HL-60 (cell line): ENCODE data around the gene HEATR1.

Experiments used
- DNase-seq, 2 experiments: peaks; one replicate each; pipeline ENCODE4 v3.0.0-alpha.2; 2010 to 2020; ENCODE audit warnings: low read depth in 1 of 2, low spot score in 1 of 2
- H3K27ac ChIP-seq: fragments of 250-450 bp; sonication (Bioruptor Pico); replicated peaks from 2 replicates; pipeline ENCODE4 v1.5.1; 2020; ENCODE audit warnings: mild to moderate bottlenecking, moderate library complexity
- H3K27me3 ChIP-seq: fragments of 250-450 bp; sonication (Bioruptor Pico); 2 replicates; pipeline ENCODE4 v1.5.1; 2021; ENCODE audit warnings: mild to moderate bottlenecking, moderate library complexity; ENCODE audit not compliant: insufficient read depth, poor library complexity, severe bottlenecking
- H3K4me3 ChIP-seq: replicated peaks from 2 replicates; pipeline ENCODE4 v1.5.1; 2011; ENCODE audit warnings: mild to moderate bottlenecking, control low read depth, low read length; ENCODE audit not compliant: insufficient read depth
- GABPA ChIP-seq: IDR thresholded peaks from 2 replicates; pipeline ENCODE4 v1.6.1; 2012; ENCODE audit warnings: low read depth
- POLR2AphosphoS5 ChIP-seq: IDR thresholded peaks from 2 replicates; pipeline ENCODE4 v1.6.1; 2012; ENCODE audit warnings: low read depth
- SPI1 ChIP-seq: IDR thresholded peaks from 2 replicates; pipeline ENCODE4 v1.6.1; 2012; ENCODE audit warnings: low read depth, mild to moderate bottlenecking, borderline replicate concordance
- TF ChIP-seq, protein P1 (sequence below): IDR thresholded peaks from one replicate; pipeline ENCODE4 v1.5.1; 2011; ENCODE audit warnings: low read length, control low read depth, inconsistent platforms; ENCODE audit not compliant: insufficient read depth
- TF ChIP-seq, protein P2 (sequence below): IDR thresholded peaks from 2 replicates; pipeline ENCODE4 v1.6.1; 2012; ENCODE audit warnings: low read depth; ENCODE audit not compliant: insufficient replicate concordance

Gene HEATR1

GRCh38 chr1:236604905-236605806, 840 bp upstream of the HEATR1 start:
- Histone ChIP-seq H3K27ac (peak overlapping the region; percentile 67), H3K4me3 (peak overlapping the region; percentile 99), H3K27me3 (no peaks in the 10 kb centered on the region)
- TF ChIP-seq GABPA (no peak), SPI1 (no peak), POLR2AphosphoS5 (no peak)
- TF ChIP-seq, protein P1, sequence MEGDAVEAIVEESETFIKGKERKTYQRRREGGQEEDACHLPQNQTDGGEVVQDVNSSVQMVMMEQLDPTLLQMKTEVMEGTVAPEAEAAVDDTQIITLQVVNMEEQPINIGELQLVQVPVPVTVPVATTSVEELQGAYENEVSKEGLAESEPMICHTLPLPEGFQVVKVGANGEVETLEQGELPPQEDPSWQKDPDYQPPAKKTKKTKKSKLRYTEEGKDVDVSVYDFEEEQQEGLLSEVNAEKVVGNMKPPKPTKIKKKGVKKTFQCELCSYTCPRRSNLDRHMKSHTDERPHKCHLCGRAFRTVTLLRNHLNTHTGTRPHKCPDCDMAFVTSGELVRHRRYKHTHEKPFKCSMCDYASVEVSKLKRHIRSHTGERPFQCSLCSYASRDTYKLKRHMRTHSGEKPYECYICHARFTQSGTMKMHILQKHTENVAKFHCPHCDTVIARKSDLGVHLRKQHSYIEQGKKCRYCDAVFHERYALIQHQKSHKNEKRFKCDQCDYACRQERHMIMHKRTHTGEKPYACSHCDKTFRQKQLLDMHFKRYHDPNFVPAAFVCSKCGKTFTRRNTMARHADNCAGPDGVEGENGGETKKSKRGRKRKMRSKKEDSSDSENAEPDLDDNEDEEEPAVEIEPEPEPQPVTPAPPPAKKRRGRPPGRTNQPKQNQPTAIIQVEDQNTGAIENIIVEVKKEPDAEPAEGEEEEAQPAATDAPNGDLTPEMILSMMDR = no peak
- TF ChIP-seq, protein P2, sequence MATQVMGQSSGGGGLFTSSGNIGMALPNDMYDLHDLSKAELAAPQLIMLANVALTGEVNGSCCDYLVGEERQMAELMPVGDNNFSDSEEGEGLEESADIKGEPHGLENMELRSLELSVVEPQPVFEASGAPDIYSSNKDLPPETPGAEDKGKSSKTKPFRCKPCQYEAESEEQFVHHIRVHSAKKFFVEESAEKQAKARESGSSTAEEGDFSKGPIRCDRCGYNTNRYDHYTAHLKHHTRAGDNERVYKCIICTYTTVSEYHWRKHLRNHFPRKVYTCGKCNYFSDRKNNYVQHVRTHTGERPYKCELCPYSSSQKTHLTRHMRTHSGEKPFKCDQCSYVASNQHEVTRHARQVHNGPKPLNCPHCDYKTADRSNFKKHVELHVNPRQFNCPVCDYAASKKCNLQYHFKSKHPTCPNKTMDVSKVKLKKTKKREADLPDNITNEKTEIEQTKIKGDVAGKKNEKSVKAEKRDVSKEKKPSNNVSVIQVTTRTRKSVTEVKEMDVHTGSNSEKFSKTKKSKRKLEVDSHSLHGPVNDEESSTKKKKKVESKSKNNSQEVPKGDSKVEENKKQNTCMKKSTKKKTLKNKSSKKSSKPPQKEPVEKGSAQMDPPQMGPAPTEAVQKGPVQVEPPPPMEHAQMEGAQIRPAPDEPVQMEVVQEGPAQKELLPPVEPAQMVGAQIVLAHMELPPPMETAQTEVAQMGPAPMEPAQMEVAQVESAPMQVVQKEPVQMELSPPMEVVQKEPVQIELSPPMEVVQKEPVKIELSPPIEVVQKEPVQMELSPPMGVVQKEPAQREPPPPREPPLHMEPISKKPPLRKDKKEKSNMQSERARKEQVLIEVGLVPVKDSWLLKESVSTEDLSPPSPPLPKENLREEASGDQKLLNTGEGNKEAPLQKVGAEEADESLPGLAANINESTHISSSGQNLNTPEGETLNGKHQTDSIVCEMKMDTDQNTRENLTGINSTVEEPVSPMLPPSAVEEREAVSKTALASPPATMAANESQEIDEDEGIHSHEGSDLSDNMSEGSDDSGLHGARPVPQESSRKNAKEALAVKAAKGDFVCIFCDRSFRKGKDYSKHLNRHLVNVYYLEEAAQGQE = no peak
- DNase-seq = no peak

DNA sequence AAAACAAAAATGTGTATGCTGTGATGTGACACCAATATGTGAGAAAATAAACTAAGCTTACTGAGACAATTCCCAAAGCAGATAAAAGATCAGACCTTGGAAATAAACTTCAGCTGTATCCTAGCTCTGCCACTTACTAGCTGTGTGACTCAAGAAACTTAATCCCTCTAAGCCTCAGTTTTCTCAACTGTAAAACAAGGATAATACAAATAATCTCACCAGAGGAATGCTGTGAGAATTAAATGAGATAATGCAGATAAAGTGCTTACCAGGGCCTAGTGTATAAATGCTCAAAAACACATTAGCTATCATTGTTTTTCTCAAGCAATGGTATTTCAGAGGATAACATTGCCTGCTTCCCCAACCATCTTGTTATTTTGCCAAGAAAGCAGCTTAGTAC, 2.1 kb downstream of the HEATR1 start:
- TF ChIP-seq, protein P1 = no peak
- no peak for TF ChIP-seq SPI1
- TF ChIP-seq, protein P2 = no peak
- no peak for TF ChIP-seq POLR2AphosphoS5
- TF ChIP-seq GABPA = no peak
- no peak overlapping the region for H3K27ac ChIP-seq
- H3K4me3 ChIP-seq = no peak overlapping the region
- DNase-seq = no peak
- no peaks in the 10 kb centered on the region for H3K27me3 ChIP-seq

GRCh38 chr1:236590553-236591150, 13.7 kb downstream of the HEATR1 start:
- no peak overlapping the region for H3K4me3 ChIP-seq
- no peak for DNase-seq
- no peaks in the 10 kb centered on the region for H3K27me3 ChIP-seq
- TF ChIP-seq GABPA (no peak), SPI1 (no peak), POLR2AphosphoS5 (no peak)
- TF ChIP-seq, protein P2 = no peak
- TF ChIP-seq, protein P1 = no peak
- H3K27ac ChIP-seq = no peak overlapping the region
